SW 1271 (cell line): ENCODE data around the gene DHRS7B.
"Not testable (repeated sequence)": the region's sequence is repeated elsewhere in the genome, so short reads cannot be mapped to it uniquely, and the experiment has no call there.

Experiments
- DNase-seq, 2 experiments: peaks; one replicate each; lab custom pipeline; 2025; lab: John Stamatoyannopoulos, UW

The DHRS7B gene

GRCh38 chr17:21126645-21127508 lies at the start of gene DHRS7B:
DHRS7B (plus strand) TSS chr17:21126964; CDS start chr17:21126972, 8 bp downstream.
- peak; percentile 96 to 97 for DNase-seq

- no peak for DNase-seq
Observed at GRCh38 chr17:21077281-21077680, 49.5 kb upstream of the DHRS7B start.

GRCh38 chr17:21078016-21078780 lies 48.6 kb upstream of the DHRS7B start:
- no peak for DNase-seq

GRCh38 chr17:21079196-21079595 lies 47.6 kb upstream of the DHRS7B start:
- DNase-seq: no peak

- no peak for DNase-seq
Observed at GRCh38 chr17:21082001-21082436, 44.7 kb upstream of the DHRS7B start.

GRCh38 chr17:21085280-21085679 lies 41.5 kb upstream of the DHRS7B start:
- DNase-seq: not testable (repeated sequence)

GRCh38 chr17:21085707-21086106 lies 41.1 kb upstream of the DHRS7B start:
- no peak for DNase-seq

GRCh38 chr17:21089145-21089544 lies 37.6 kb upstream of the DHRS7B start:
- DNase-seq: no peak

GRCh38 chr17:21089933-21090901 lies 36.5 kb upstream of the DHRS7B start:
- DNase-seq: no peak

- DNase-seq: no peak
Observed at GRCh38 chr17:21090902-21091618, 35.7 kb upstream of the DHRS7B start.

GRCh38 chr17:21094298-21094704 lies 32.5 kb upstream of the DHRS7B start:
- DNase-seq: no peak

GRCh38 chr17:21095735-21096134 lies 31.0 kb upstream of the DHRS7B start:
- DNase-seq: no peak

GRCh38 chr17:21096874-21097273 lies 29.9 kb upstream of the DHRS7B start:
- DNase-seq: no peak

GRCh38 chr17:21098934-21099689 lies 27.7 kb upstream of the DHRS7B start:
- peak; percentile 91 to 95 for DNase-seq

GRCh38 chr17:21100636-21101035 lies 26.1 kb upstream of the DHRS7B start:
- DNase-seq: no peak

- DNase-seq: no peak
Observed at GRCh38 chr17:21104608-21105007, 22.2 kb upstream of the DHRS7B start.

GRCh38 chr17:21105064-21105894 lies 21.5 kb upstream of the DHRS7B start:
- no peak for DNase-seq

- DNase-seq: no peak
Observed at GRCh38 chr17:21106316-21106715, 20.4 kb upstream of the DHRS7B start.

GRCh38 chr17:21107067-21107650 lies 19.6 kb upstream of the DHRS7B start:
- not testable (repeated sequence) for DNase-seq
